Thoracic aorta (tissue), 2 donors: ENCODE data around the gene GPR156. TPM values are rescaled to one million over a fixed set of nuclear protein-coding genes. Genes with fewer than 3 reads are reported as not detected.

Experiments used
- ATAC-seq: fragments of 150-250 bp; one replicate; pipeline ENCODE4 v1.8.0; 2017; ENCODE audit warnings: low read depth; ENCODE audit not compliant: insufficient number of reproducible peaks, low FRiP score
- DNase-seq: peaks from one replicate; pipeline ENCODE4 v3.0.0-alpha.2; 2020; ENCODE audit warnings: low spot score
- H3K27ac ChIP-seq, 2 donors: fragments of 200-600 bp; sonication (generic); 1 replicate in 1 of 2; 2 replicates in 1 of 2; pipeline ENCODE4 v1.5.1; 2016; ENCODE audit warnings: mild to moderate bottlenecking in 2 of 2, moderate library complexity in 2 of 2
- H3K27me3 ChIP-seq: fragments of 200-600 bp; sonication (generic); replicated peaks from 2 replicates; pipeline ENCODE4 v1.6.0; 2016; ENCODE audit warnings: mild to moderate bottlenecking; ENCODE audit not compliant: insufficient read depth
- H3K36me3 ChIP-seq: fragments of 200-600 bp; sonication (generic); one replicate; pipeline ENCODE4 v1.5.1; 2016
- H3K4me1 ChIP-seq, 2 donors: fragments of 200-600 bp; sonication (generic); 1 replicate in 1 of 2; 2 replicates in 1 of 2; pipeline versions ENCODE4 v1.5.1 to v1.6.0; 2016; ENCODE audit warnings: low read depth in 2 of 2, mild to moderate bottlenecking in 1 of 2; ENCODE audit not compliant: control insufficient read depth in 1 of 2
- H3K4me3 ChIP-seq: fragments of 200-600 bp; sonication (generic); 2 replicates; pipeline ENCODE4 v1.5.1; 2016; ENCODE audit warnings: mild to moderate bottlenecking
- H3K9me3 ChIP-seq: fragments of 200-600 bp; sonication (generic); 2 replicates; pipeline ENCODE4 v1.5.1; 2016
- CTCF ChIP-seq: fragments of 200-600 bp; sonication (generic); IDR thresholded peaks from one replicate; pipeline ENCODE4 v1.5.1; 2019; ENCODE audit warnings: antibody characterized with exemption
- total RNA-seq, 2 donors: library from RNA; depleted of rRNA; stranded (reverse); fragments of >200 nt; gene quantifications; one replicate each; pipeline versions ENCODE4 v1.1.0 to v1.2.3, GENCODE V29; 2016

GPR156 gene
- total RNA-seq, 2 donors from 2014 or later, result 0.27 to 0.35 TPM

- no peaks in the 10 kb centered on the region for H3K36me3 ChIP-seq
- no peaks in the 10 kb centered on the region for H3K27me3 ChIP-seq
- no peak overlapping the region for H3K27ac ChIP-seq
- no peak overlapping the region for H3K4me3 ChIP-seq
- ATAC-seq (no peak), DNase-seq (no peak)
- no peak for TF ChIP-seq CTCF
- no peaks in the 10 kb centered on the region for H3K4me1 ChIP-seq
- no peaks in the 10 kb centered on the region for H3K9me3 ChIP-seq
Observed at GRCh38 chr3:120137548-120137947, 147.5 kb downstream of the GPR156 start.

GRCh38 chr3:120130656-120131055, 154.4 kb downstream of the GPR156 start:
- no peak for TF ChIP-seq CTCF
- ATAC-seq (no peak), DNase-seq (no peak)
- no peak overlapping the region for H3K4me3 ChIP-seq
- H3K36me3 ChIP-seq, result no peaks in the 10 kb centered on the region
- no peak overlapping the region for H3K27ac ChIP-seq
- H3K27me3 ChIP-seq, result no peaks in the 10 kb centered on the region
- H3K9me3 ChIP-seq, result no peaks in the 10 kb centered on the region
- no peaks in the 10 kb centered on the region for H3K4me1 ChIP-seq

GRCh38 chr3:120129718-120130513, 155.1 kb downstream of the GPR156 start:
- Histone ChIP-seq H3K27me3 (no peaks in the 10 kb centered on the region), H3K4me1 (no peaks in the 10 kb centered on the region), H3K36me3 (no peaks in the 10 kb centered on the region), H3K27ac (no peak overlapping the region), H3K4me3 (no peak overlapping the region), H3K9me3 (no peaks in the 10 kb centered on the region)
- no peak for ATAC-seq
- no peak for TF ChIP-seq CTCF
- no peak for DNase-seq

- Histone ChIP-seq H3K27me3 (no peaks in the 10 kb centered on the region), H3K4me1 (no peaks in the 10 kb centered on the region), H3K9me3 (no peaks in the 10 kb centered on the region), H3K27ac (no peak overlapping the region), H3K36me3 (no peaks in the 10 kb centered on the region), H3K4me3 (no peak overlapping the region)
- ATAC-seq (no peak), DNase-seq (no peak)
- TF ChIP-seq CTCF, result no peak
Observed at GRCh38 chr3:120129051-120129450, 156.0 kb downstream of the GPR156 start.

GRCh38 chr3:120125992-120126391, 159.0 kb downstream of the GPR156 start:
- ATAC-seq, result no peak
- H3K36me3 ChIP-seq, result no peaks in the 10 kb centered on the region
- no peaks in the 10 kb centered on the region for H3K4me1 ChIP-seq

More at GRCh38 chr3:120125992-120126391, 159.0 kb downstream of the GPR156 start:
- no peak overlapping the region for H3K4me3 ChIP-seq
- no peaks in the 10 kb centered on the region for H3K27me3 ChIP-seq
- TF ChIP-seq CTCF, result no peak
- no peak for DNase-seq
- H3K27ac ChIP-seq, result no peak overlapping the region
- H3K9me3 ChIP-seq, result no peaks in the 10 kb centered on the region
